HFFc6 (cell line): ENCODE measurements around the gene SLC12A6. TPM values are rescaled to one million over a fixed set of nuclear protein-coding genes. Genes with fewer than 3 reads are reported as not detected.
A peak's percentile ranks its signal among the peaks of the same experiment; 100 is the strongest.
"Not testable (repeated sequence)": the region's sequence is repeated elsewhere in the genome, so short reads cannot be mapped to it uniquely, and the experiment has no call there.

Experiments used
- DNase-seq: peaks from one replicate; pipeline ENCODE4 v3.0.0-alpha.2; 2018
- H3K27ac Mint-ChIP-seq: 2 replicates; pipeline ENCODE4 v1.8.0; 2020; ENCODE audit warnings: mild to moderate bottlenecking, mixed read lengths
- H3K27me3 Mint-ChIP-seq: 2 replicates; pipeline ENCODE4 v1.8.0; 2021; ENCODE audit warnings: mild to moderate bottlenecking, moderate library complexity, mixed read lengths; ENCODE audit not compliant: insufficient read depth
- H3K36me3 Mint-ChIP-seq: 2 replicates; pipeline ENCODE4 v1.8.0; 2021; ENCODE audit warnings: low read depth, mixed read lengths
- H3K4me1 Mint-ChIP-seq: 2 replicates; pipeline ENCODE4 v1.8.0; 2020; ENCODE audit warnings: low read depth, mixed read lengths
- H3K4me3 Mint-ChIP-seq: 2 replicates; pipeline ENCODE4 v1.8.0; 2020; ENCODE audit warnings: mild to moderate bottlenecking, moderate library complexity, mixed read lengths
- H3K9me3 Mint-ChIP-seq: 2 replicates; pipeline ENCODE4 v1.8.0; 2020; ENCODE audit warnings: mild to moderate bottlenecking, mixed read lengths
- microRNA-seq: library from miRNA; unstranded; fragments of <30 nt; microRNA quantifications from one replicate; pipeline ENCODE4, GENCODE V29; 2019
- total RNA-seq, 6 experiments: library from RNA; stranded (reverse); fragmentation: NEBNext Ultra II Directional; extraction: Animal tissue kit (Norgen Biotek cat#: 25700); gene quantifications; 2 replicates in 1 of 6; 3 replicates in 5 of 6; pipeline ENCODE4 v1.2.3, GENCODE V29; 2021
- TF ChIP-seq, protein P1 (sequence below): fragments of 200-600 bp; sonication (generic); IDR thresholded peaks from 2 replicates; pipeline ENCODE4 v1.5.0; 2021; ENCODE audit warnings: antibody characterized with exemption, mild to moderate bottlenecking

The SLC12A6 gene
- total RNA-seq, 6 experiments from 2014 or later = 6.5 to 10.7 (median 8.3) TPM

DNA sequence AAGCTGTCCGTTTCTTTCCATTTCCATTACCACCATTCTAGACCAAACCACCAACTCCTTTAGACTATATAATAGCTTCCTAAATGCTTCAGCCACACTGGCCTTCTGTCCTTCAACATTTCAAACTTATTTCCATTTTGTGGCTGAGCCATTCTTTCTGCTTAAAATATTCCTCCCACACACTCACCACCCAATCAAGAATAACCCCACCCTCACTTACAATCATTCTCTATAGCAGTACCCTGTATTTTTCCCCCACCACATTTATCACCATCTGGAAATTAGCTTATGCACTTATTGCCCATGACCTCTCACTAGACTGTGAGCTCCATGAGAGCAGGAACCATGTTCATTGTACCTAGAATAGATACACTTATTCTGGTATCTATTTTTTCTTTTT lies 134.3 kb downstream of the SLC12A6 start:
- Mint-ChIP-seq H3K27me3 (peaks cover 2% of the 10 kb centered on the region; the same call in 1 of the 2 replicates), H3K4me3 (no peak overlapping the region), H3K27ac (no peak overlapping the region), H3K36me3 (peaks cover 48% of the 10 kb centered on the region), H3K4me1 (peaks cover 35% of the 10 kb centered on the region), H3K9me3 (peaks cover 13% of the 10 kb centered on the region)
- TF ChIP-seq, protein P1, sequence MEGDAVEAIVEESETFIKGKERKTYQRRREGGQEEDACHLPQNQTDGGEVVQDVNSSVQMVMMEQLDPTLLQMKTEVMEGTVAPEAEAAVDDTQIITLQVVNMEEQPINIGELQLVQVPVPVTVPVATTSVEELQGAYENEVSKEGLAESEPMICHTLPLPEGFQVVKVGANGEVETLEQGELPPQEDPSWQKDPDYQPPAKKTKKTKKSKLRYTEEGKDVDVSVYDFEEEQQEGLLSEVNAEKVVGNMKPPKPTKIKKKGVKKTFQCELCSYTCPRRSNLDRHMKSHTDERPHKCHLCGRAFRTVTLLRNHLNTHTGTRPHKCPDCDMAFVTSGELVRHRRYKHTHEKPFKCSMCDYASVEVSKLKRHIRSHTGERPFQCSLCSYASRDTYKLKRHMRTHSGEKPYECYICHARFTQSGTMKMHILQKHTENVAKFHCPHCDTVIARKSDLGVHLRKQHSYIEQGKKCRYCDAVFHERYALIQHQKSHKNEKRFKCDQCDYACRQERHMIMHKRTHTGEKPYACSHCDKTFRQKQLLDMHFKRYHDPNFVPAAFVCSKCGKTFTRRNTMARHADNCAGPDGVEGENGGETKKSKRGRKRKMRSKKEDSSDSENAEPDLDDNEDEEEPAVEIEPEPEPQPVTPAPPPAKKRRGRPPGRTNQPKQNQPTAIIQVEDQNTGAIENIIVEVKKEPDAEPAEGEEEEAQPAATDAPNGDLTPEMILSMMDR = no peak
- DNase-seq = no peak

DNA sequence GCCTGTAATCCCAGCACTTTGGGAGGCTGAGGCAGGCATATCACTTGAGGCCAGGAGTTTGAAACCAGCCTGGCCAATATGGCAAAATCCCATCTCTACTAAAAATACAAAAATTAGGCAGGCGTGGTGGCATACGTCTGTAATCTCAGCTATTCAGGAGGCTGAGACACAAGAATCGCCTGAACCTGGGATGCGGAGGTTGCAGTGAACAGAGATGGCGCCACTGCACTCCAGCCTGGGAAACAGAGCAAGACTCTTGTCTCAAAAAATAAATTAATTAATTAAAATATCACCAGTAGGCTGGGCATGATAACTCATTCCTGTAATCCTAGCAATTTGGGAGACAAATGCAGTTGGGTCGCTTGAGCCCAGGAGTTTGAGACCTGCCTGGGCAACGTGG lies 144.3 kb downstream of the SLC12A6 start:
- TF ChIP-seq, protein P1 = peak; percentile 29; the same call in 1 of the 2 replicates
- H3K4me3 Mint-ChIP-seq, H3K27ac Mint-ChIP-seq, DNase-seq, H3K9me3 Mint-ChIP-seq, H3K27me3 Mint-ChIP-seq: not testable (repeated sequence)
- Mint-ChIP-seq H3K36me3 (peaks cover 19% of the 10 kb centered on the region), H3K4me1 (peaks cover 20% of the 10 kb centered on the region)

DNA sequence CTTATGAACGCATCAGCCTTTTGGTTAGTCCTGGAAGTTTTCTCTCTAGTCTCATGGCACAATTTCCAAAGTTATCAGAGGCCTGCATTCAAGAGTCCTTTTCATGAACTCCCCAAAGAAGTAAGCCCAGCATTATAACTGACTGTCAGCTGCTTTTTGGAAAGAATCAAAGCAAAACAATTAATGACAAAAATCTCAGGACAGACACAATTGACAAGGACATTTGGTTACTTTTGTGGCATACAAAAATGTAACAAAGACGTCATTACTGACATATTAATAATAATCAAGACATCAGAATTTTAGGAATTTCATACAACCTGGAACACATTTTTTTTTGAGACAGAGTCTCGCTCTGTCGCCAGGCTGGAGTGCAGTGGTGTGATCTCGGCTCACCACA lies 148.9 kb downstream of the SLC12A6 start:
- peak overlapping the region; percentile 32; the same call in 1 of the 2 replicates for H3K27ac Mint-ChIP-seq
- no peak overlapping the region for H3K4me3 Mint-ChIP-seq
- TF ChIP-seq, protein P1 = no peak

DNA sequence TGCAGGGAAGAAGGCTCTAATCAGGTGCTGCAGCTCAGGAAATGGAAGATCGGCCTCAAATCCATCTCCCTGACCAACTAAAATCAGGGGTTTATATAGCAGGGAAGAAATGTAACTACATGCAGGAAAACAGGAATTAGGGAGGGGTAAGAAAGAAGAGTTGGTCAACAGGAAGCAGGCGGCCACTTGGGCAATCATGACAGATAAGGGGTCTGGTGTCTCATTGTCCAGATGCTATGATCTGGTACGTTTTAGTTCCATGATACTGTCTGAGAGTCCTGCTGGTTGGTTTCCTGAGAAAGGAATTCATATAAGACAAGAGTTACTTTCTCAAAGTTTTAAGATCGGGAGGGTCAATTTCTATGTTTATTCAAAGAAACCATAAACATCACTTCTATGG lies 151.9 kb downstream of the SLC12A6 start:
- TF ChIP-seq, protein P1 = no peak
- Mint-ChIP-seq H3K27me3 (no peaks in the 10 kb centered on the region; the same call in 1 of the 2 replicates), H3K4me3 (no peak overlapping the region), H3K4me1 (peaks cover 18% of the 10 kb centered on the region), H3K27ac (no peak overlapping the region), H3K9me3 (no peaks in the 10 kb centered on the region), H3K36me3 (peaks cover 31% of the 10 kb centered on the region)
- DNase-seq = no peak

More for the DNA sequence above, 148.9 kb downstream of the SLC12A6 start:
- Mint-ChIP-seq H3K36me3 (peaks cover 27% of the 10 kb centered on the region), H3K9me3 (no peaks in the 10 kb centered on the region), H3K27me3 (no peaks in the 10 kb centered on the region; the same call in 1 of the 2 replicates), H3K4me1 (peaks cover 20% of the 10 kb centered on the region)
- no peak for DNase-seq

DNA sequence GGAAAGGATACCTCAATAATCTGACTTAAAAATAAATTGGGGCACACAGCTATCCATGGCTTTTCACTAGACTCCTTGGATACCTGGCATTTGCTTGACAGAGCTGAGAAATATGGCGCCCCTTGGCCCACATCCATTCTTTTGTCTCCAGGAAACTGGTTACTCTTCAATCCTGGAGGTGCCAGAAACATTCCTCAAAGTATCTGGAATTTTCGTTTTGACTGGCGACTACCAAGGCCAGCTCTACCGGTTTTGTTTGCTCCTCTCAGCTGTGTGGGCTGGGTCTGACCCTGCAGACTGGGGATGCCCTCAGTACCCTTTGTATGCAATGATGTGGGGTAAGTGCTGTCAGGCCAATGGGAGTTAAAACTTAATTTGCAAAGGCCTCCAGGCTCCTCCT lies 154.6 kb downstream of the SLC12A6 start:
- no peak overlapping the region for H3K4me3 Mint-ChIP-seq
- no peak overlapping the region for H3K27ac Mint-ChIP-seq
- H3K9me3 Mint-ChIP-seq = no peaks in the 10 kb centered on the region
- peaks cover 34% of the 10 kb centered on the region for H3K36me3 Mint-ChIP-seq
- no peaks in the 10 kb centered on the region for H3K4me1 Mint-ChIP-seq
- TF ChIP-seq, protein P1 = no peak
- no peak for DNase-seq
- no peaks in the 10 kb centered on the region; the same call in 1 of the 2 replicates for H3K27me3 Mint-ChIP-seq

Small RNAs within 50 kb of the gene (microRNA-seq; reads per million reads assigned to microRNA genes)
- gene MIR1233-1 = not detected

Other genes starting within 250 kb of the SLC12A6 start
- gene EMC7, start 235.9 kb downstream of the SLC12A6 start, total RNA-seq = 100 to 1,000 TPM; 159 to 204 (median 171) TPM
- gene PGBD4, start 235.7 kb downstream of the SLC12A6 start, total RNA-seq = 1 to 10 TPM; 1.6 to 2.6 (median 1.9) TPM
- 10 to 100 TPM; 27.2 to 37.1 (median 29.7) TPM for gene KATNBL1, start 127.7 kb downstream of the SLC12A6 start, total RNA-seq
- gene EMC4, start 112.8 kb downstream of the SLC12A6 start, total RNA-seq = 100 to 1,000 TPM; 129 to 152 (median 145) TPM
- 100 to 1,000 TPM; 183 to 226 (median 200) TPM for gene NOP10, start 5.4 kb upstream of the SLC12A6 start, total RNA-seq
- not detected for gene NUTM1, start 5.5 kb upstream of the SLC12A6 start, total RNA-seq
- 10 to 100 TPM; 26.7 to 42.6 (median 30.8) TPM for gene LPCAT4, start 29.4 kb upstream of the SLC12A6 start, total RNA-seq
- 1 to 10 TPM in 4 of 6 experiments, under 1 TPM in 2; 0.80 to 3.1 (median 1.6) TPM for gene GOLGA8A, start 100.0 kb upstream of the SLC12A6 start, total RNA-seq
- gene GOLGA8B, start 245.9 kb upstream of the SLC12A6 start, total RNA-seq = 10 to 100 TPM; 23.0 to 35.7 (median 27.0) TPM